GM19043 (cell line): ENCODE measurements around the gene ANKS1B.

Source experiments
- ATAC-seq: cut with Tn5 transposase; IDR thresholded peaks from one replicate; pipeline ENCODE4 v1.9.1; 2021; ENCODE audit warnings: low read depth; ENCODE audit not compliant: unreplicated experiment

ANKS1B gene

GRCh38 chr12:99966429-99966828 lies 18.3 kb downstream of the ANKS1B start:
- no peak for ATAC-seq

GRCh38 chr12:99960311-99960710 lies 24.4 kb downstream of the ANKS1B start:
- ATAC-seq, result no peak

GRCh38 chr12:99959549-99960170 lies 25.1 kb downstream of the ANKS1B start:
- no peak for ATAC-seq

- ATAC-seq, result no peak
Observed at GRCh38 chr12:99957866-99958466, 26.8 kb downstream of the ANKS1B start.

GRCh38 chr12:99954724-99955123 lies 30.0 kb downstream of the ANKS1B start:
- ATAC-seq, result no peak

GRCh38 chr12:99948370-99948769 lies 36.4 kb downstream of the ANKS1B start:
- no peak for ATAC-seq

- ATAC-seq, result no peak
Observed at GRCh38 chr12:99946131-99946530, 38.6 kb downstream of the ANKS1B start.

GRCh38 chr12:99935608-99936007 lies 49.1 kb downstream of the ANKS1B start:
- ATAC-seq, result no peak

GRCh38 chr12:99926511-99927169 lies 58.1 kb downstream of the ANKS1B start:
- no peak for ATAC-seq

- no peak for ATAC-seq
Observed at GRCh38 chr12:99920353-99920960, 64.3 kb downstream of the ANKS1B start.

- no peak for ATAC-seq
Observed at GRCh38 chr12:99917711-99918402, 66.9 kb downstream of the ANKS1B start.

- no peak for ATAC-seq
Observed at GRCh38 chr12:99916555-99916954, 68.2 kb downstream of the ANKS1B start.

GRCh38 chr12:99915251-99916082 lies 69.3 kb downstream of the ANKS1B start:
- no peak for ATAC-seq

- ATAC-seq, result no peak
Observed at GRCh38 chr12:99914206-99914605, 70.5 kb downstream of the ANKS1B start.

GRCh38 chr12:99911967-99912366 lies 72.8 kb downstream of the ANKS1B start:
- ATAC-seq, result peak; percentile 85

GRCh38 chr12:99911081-99911480 lies 73.7 kb downstream of the ANKS1B start:
- ATAC-seq, result no peak

GRCh38 chr12:99910342-99910741 lies 74.4 kb downstream of the ANKS1B start:
- ATAC-seq, result no peak

GRCh38 chr12:99906786-99907579 lies 77.8 kb downstream of the ANKS1B start:
- no peak for ATAC-seq

- no peak for ATAC-seq
Observed at GRCh38 chr12:99901181-99901580, 83.6 kb downstream of the ANKS1B start.
